Measurements from ENCODE around the gene TTLL10. TPM values are rescaled to one million over a fixed set of nuclear protein-coding genes. Genes with fewer than 3 reads are reported as not detected.

Gene TTLL10
- polyA plus RNA-seq, 1 of the 3 experiments (the other 2 are of a cell fraction), result not detected

GRCh38 chr1:1150100-1150499 lies 23.6 kb upstream of the TTLL10 start:
- ChIA-PET CTCF (no interaction called here), POLR2A (no interaction called here)
- H3K4me2 ChIP-seq, result no peak overlapping the region
- no peak for TF ChIP-seq CTCF (IDR thresholded peaks at IDR 0.05)
- TF ChIP-seq EP300 (IDR thresholded peaks at IDR 0.05; ENCODE audit: borderline replicate concordance in 1 of 2, low read depth in 1 of 2, low read length in 1 of 2), result no peak
- no peak for TF ChIP-seq MEF2A (IDR thresholded peaks at IDR 0.05; ENCODE audit: borderline replicate concordance, low read depth)
- no peak for TF ChIP-seq IRF3 (IDR thresholded peaks at IDR 0.05; ENCODE audit: low read depth, low read length)
- no peak for TF ChIP-seq POLR2AphosphoS5 (IDR thresholded peaks at IDR 0.05; ENCODE audit: low read depth, low read length)
- TF ChIP-seq YY1 (IDR thresholded peaks at IDR 0.05; ENCODE audit: low read depth), result no peak
- TF ChIP-seq GABPA (IDR thresholded peaks at IDR 0.05; ENCODE audit: low read depth), result no peak
- TF ChIP-seq TEAD4 (IDR thresholded peaks at IDR 0.05; ENCODE audit: borderline replicate concordance, insufficient read depth), result no peak
- TF ChIP-seq SIN3A (IDR thresholded peaks at IDR 0.05; ENCODE audit: borderline replicate concordance, low read depth, low read length), result no peak
- no peak for TF ChIP-seq NFIC (IDR thresholded peaks at IDR 0.05; ENCODE audit: borderline replicate concordance)
- TF ChIP-seq ELF1 (IDR thresholded peaks at IDR 0.05), result no peak
- no peak for TF ChIP-seq RXRA (IDR thresholded peaks at IDR 0.05; ENCODE audit: borderline replicate concordance, low read depth)
- no peak for TF ChIP-seq CHD2 (IDR thresholded peaks at IDR 0.05; ENCODE audit: low read length, partially characterized antibody)
- no peak for TF ChIP-seq USF2 (IDR thresholded peaks at IDR 0.05; ENCODE audit: borderline replicate concordance, low read depth, low read length)
- TF ChIP-seq ZBTB33 (IDR thresholded peaks at IDR 0.05; ENCODE audit: borderline replicate concordance, low read depth), result no peak
- TF ChIP-seq FOXJ3 (CRISPR knock-in tag; IDR thresholded peaks at IDR 0.05), result no peak
- TF ChIP-seq JUND (IDR thresholded peaks at IDR 0.05), result no peak
- TF ChIP-seq TCF12 (IDR thresholded peaks at IDR 0.05), result no peak
- H3F3A ChIP-seq (replicated peaks; ENCODE audit: insufficient read depth), result peaks cover 15% of the 10 kb centered on the region
- no peak overlapping the region for H3K9ac ChIP-seq
- H2AFZ ChIP-seq (ENCODE audit: low read depth), result no peak overlapping the region
- DNase-seq, result no peak
- no peaks in the 10 kb centered on the region for H3K4me1 ChIP-seq (ENCODE audit: control insufficient read depth in 1 of 2, insufficient read depth in 2 of 2, low read depth in 1 of 2, low read length in 1 of 2)
- no peaks in the 10 kb centered on the region for H3K27me3 ChIP-seq (ENCODE audit: insufficient read depth)
- H3K36me3 ChIP-seq (replicated peaks in 1 of 2; ENCODE audit: control insufficient read depth in 1 of 2, insufficient read depth in 2 of 2, low read length in 1 of 2), result no peaks in the 10 kb centered on the region
- no peaks in the 10 kb centered on the region for H3K9me3 ChIP-seq
- no peak overlapping the region for H3K4me3 ChIP-seq (ENCODE audit: low read depth in 2 of 2, low read length in 1 of 2)
- H3K79me2 ChIP-seq (ENCODE audit: insufficient read depth), result no peaks in the 10 kb centered on the region
- WGBS (ENCODE audit: low lambda C conversion rate), result no CpG with 5 or more reads among the region's 12 CpGs
- no peak overlapping the region for H3K27ac ChIP-seq (ENCODE audit: low read depth in 2 of 2, low read length in 1 of 2)
- no peaks in the 10 kb centered on the region for H3K9me2 ChIP-seq
- H4K20me1 ChIP-seq (ENCODE audit: insufficient read depth), result no peaks in the 10 kb centered on the region

Measured in SK-N-SH (cell line).